D721Med (cell line): Measurements from ENCODE around the gene KLHDC8B.
A peak's percentile ranks its signal among the peaks of the same experiment; 100 is the strongest.

ENCODE experiments used
- DNase-seq: peaks from one replicate; pipeline ENCODE4 v3.0.0; 2011; ENCODE audit warnings: low spot score; ENCODE audit not compliant: insufficient read length
- FAIRE-seq: peaks from 2 replicates; lab custom pipeline; 2011; peaks lifted over from hg19 to GRCh38; lab: Jason Lieb, UNC
- TF ChIP-seq, protein P1 (sequence below): IDR thresholded peaks from 2 replicates; pipeline ENCODE4 v1.5.1; 2012; ENCODE audit warnings: mild to moderate bottlenecking, control low read depth; ENCODE audit not compliant: insufficient read depth; ENCODE audit errors: missing control alignments

KLHDC8B gene

DNA sequence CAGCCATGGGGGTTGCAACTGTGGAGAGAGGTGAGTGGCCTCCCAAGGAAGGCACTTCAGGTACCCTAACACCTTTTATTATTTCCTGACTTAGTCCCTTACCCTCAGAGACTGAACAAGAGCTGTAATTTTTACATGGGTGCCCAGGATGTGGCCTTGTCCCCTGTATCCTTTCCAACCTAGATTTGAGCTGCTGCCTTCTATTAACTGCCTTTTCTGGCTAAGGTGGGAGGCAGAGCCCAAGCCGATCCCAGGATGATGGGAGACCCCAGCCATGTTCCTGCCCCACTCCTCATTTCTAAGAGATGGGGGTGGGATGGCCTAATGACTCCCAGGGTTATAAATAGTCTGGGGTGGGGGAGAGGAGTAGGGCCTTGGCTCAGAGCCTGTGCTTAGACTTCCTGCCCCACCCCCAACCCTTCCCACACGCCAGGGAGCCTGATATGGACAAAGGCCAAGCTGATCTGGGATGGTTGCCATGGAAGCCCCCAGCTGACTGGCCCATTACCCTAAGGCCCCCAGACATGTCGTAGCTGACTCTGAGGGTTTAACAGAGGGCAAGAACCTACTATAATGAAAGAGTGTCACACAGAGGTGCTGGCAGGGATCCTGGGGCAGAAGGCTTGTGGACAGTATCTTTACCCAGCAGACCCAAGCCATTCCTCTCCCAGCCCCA lies 1.9 kb downstream of the KLHDC8B start:
- FAIRE-seq (no peak), DNase-seq (no peak)
- TF ChIP-seq, protein P1, sequence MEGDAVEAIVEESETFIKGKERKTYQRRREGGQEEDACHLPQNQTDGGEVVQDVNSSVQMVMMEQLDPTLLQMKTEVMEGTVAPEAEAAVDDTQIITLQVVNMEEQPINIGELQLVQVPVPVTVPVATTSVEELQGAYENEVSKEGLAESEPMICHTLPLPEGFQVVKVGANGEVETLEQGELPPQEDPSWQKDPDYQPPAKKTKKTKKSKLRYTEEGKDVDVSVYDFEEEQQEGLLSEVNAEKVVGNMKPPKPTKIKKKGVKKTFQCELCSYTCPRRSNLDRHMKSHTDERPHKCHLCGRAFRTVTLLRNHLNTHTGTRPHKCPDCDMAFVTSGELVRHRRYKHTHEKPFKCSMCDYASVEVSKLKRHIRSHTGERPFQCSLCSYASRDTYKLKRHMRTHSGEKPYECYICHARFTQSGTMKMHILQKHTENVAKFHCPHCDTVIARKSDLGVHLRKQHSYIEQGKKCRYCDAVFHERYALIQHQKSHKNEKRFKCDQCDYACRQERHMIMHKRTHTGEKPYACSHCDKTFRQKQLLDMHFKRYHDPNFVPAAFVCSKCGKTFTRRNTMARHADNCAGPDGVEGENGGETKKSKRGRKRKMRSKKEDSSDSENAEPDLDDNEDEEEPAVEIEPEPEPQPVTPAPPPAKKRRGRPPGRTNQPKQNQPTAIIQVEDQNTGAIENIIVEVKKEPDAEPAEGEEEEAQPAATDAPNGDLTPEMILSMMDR: no peak

DNA sequence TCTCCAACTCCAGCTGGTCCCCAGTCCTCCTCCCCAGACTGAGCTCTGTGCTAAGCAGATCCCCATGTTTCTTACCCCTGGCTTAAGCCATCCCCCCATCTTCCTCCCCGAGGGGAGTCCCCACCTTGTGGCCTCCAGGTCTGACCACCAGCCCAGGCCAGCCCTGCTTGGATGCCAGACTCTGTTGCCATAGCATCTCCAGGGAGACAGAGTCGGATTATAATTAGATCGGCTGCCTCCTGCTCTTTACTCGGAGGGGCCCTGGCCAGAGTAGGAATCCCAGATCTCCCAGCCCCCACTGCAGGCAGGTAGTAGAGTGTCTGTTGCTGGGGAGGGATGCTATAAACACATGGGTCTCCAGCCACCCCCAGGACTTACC lies 2.4 kb downstream of the KLHDC8B start:
- TF ChIP-seq, protein P1: no peak
- FAIRE-seq (no peak), DNase-seq (peak; percentile 96)

DNA sequence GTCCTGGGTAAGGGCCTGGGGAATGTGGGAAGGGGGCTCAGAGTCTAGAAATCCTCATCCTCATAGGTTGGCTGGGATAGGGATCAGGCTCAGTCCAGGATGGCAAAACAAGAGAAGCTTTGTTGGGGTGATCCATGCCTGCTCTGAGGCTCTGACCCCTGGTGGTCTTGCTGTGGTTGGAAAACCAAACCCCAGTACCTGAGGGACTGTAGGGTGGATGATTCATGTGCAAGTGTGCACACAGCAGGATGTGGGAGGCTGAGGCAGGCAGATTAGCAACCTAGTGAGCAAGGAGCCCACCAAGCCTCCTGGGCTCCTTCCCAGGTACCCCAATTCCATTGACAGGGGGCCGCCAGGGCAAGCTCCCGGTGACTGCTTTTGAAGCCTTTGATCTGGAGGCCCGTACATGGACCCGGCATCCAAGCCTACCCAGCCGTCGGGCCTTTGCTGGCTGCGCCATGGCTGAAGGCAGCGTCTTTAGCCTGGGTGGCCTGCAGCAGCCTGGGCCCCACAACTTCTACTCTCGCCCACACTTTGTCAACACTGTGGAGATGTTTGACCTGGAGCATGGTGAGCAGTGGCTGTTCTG lies 3.1 kb downstream of the KLHDC8B start:
- TF ChIP-seq, protein P1: no peak
- no peak for FAIRE-seq
- no peak for DNase-seq

DNA sequence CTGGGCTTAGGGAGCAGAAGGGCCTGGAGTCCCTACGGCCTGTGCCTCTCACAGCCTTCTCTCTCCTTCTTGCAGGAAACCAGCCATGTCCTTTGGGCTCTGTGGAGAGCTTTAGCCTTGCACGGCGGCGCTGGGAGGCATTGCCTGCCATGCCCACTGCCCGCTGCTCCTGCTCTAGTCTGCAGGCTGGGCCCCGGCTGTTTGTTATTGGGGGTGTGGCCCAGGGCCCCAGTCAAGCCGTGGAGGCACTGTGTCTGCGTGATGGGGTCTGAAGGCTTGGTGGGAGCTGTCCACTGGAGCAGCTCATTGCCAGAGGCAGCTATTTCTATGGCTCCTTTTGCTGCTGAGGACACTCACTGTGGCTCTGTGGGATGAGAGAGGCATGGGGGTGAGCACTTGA lies 4.1 kb downstream of the KLHDC8B start:
- TF ChIP-seq, protein P1: no peak
- FAIRE-seq: no peak
- DNase-seq: no peak

DNA sequence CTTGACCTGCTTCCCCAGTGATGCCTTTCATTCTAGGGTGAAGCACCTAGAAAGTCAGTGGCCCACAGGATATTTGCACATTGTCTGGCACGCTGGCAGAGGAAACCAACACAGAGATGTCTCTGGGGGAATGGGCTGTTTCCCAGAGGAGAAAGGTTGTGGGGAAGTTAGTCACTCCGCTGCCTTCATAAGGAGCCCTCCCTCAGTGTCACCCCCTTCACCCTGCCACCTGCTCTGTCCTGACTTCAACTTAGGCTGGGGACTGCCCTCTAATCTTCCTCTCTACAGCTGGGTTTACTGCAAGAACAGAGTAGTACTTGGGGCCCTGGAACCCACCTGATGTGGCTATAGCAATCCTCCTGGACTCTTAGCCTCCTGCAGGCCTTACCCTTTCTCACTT lies 5.7 kb downstream of the KLHDC8B start:
- no peak for FAIRE-seq
- DNase-seq: no peak
- TF ChIP-seq, protein P1: no peak

DNA sequence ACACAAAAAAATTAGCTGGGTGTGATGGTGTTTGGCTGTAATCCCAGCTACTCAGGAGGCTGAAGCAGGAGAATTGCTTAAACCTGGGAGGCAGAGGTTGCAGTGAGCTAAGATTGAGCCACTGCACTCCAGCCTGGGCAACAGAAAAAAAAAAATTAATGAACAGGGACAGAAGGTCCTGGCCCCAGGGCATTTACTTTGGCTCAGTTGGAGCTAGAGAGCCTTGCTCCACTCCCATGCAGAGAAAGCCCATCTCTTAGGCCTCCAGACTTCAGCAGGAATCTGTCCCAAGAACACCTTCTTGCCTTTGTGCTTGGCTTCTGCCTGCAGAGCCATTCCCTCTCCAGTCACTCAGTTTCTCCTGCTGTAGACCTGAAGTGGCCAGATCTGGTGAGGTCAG lies 8.7 kb downstream of the KLHDC8B start:
- FAIRE-seq (no peak), DNase-seq (no peak)
- TF ChIP-seq, protein P1: no peak

DNA sequence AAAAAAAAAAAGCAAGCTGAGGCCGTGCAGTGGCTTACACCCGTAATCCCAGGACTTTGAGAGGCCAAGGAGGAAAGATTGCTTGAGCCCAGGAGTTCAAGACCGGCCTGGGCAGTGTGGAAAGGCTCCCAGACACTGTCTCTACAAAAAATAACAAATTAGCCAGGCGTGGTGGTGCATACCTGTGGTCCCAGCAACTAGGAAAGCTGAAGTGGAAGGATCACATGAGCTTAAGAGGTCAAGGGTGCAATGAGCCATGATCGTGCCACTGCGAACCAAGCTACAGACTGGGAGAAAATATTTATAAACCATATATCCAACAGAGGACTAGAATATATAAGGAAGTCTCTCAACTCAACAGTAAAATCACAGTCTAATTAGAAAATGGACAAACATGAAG lies 10.0 kb downstream of the KLHDC8B start:
- FAIRE-seq (no peak), DNase-seq (no peak)
- TF ChIP-seq, protein P1: no peak
